Fibroblast of pulmonary artery (primary cell): ENCODE data around the gene GRM3.

Experiments used
- DNase-seq: peaks from one replicate; pipeline ENCODE4 v3.0.0-alpha.2; 2010; ENCODE audit warnings: low read depth
- H3K4me3 ChIP-seq: replicated peaks from 2 replicates; pipeline ENCODE4 v1.5.1; 2011; ENCODE audit warnings: low read depth, mild to moderate bottlenecking, control low read depth, low read length, moderate library complexity
- CTCF ChIP-seq: IDR thresholded peaks from 2 replicates; pipeline ENCODE4 v1.5.1; 2011; ENCODE audit warnings: mild to moderate bottlenecking, control low read depth, low read length, inconsistent platforms; ENCODE audit errors: missing control alignments

GRM3 gene

GRCh38 chr7:86876146-86876545 is 232.4 kb downstream of the GRM3 start:
- no peak overlapping the region for H3K4me3 ChIP-seq
- no peak for DNase-seq
- no peak for TF ChIP-seq CTCF

GRCh38 chr7:86884152-86884551 is 240.4 kb downstream of the GRM3 start:
- H3K4me3 ChIP-seq = no peak overlapping the region
- DNase-seq = no peak
- TF ChIP-seq CTCF = no peak

DNA sequence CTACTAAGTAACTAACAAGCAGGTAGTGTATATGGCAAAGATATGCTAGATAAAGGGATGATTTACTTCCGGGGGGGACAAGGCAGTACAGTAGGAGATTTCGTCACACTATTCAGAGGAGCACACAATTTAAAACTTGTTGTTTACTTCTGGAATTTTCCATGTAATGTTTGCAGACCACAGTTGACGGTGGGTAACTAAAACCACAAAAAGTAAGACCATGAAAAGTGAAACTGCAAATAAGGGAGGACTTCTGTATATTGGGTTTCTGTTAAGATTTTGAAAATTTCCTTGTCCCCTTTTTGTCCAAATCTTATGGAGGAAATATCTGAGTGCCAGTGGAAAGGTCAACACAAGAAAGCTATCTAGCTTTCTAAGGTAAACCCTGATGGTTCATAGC is 245.8 kb downstream of the GRM3 start:
- DNase-seq = no peak
- no peak overlapping the region for H3K4me3 ChIP-seq
- TF ChIP-seq CTCF = no peak

DNA sequence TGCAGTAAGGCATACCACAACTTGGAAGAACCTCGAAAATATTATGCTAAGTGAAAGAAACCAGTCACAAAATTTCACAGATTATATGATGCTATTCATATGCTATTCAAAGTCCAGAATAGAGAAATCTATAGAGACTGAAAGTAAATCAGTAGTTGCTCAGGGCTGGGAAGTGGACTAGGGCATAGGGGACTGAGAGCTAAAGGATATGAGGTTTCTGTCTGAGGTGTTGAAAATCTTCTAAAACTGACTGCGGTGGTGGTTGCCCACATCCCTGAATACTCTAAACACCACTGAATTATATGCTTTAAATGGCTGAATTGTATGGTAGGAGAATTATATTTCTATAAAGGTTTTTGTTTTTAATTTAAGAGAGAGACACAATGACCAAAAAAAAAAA is 254.5 kb downstream of the GRM3 start:
- no peak for TF ChIP-seq CTCF

DNA sequence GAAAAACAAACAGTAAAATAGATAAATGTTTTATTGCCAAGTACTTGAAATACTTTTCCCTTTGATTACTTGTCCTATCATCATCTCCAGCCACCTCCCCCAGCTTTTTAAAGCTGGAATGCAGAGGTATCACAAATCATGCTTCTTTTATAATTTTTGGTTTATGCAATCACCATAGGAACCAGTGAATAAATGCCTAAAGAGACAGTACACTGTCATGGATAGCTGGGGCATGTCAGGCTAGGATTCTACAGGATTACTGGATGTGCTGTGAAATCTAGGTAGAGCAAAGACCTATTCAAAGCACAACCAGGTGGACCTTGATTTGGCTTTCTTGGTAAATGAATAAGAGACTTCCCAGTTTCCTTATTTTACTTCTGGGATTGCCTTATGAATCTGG is 257.2 kb downstream of the GRM3 start:
- no peak for TF ChIP-seq CTCF
- no peak overlapping the region for H3K4me3 ChIP-seq
- no peak for DNase-seq

More for the DNA sequence above, 254.5 kb downstream of the GRM3 start:
- DNase-seq = no peak
- H3K4me3 ChIP-seq = no peak overlapping the region

DNA sequence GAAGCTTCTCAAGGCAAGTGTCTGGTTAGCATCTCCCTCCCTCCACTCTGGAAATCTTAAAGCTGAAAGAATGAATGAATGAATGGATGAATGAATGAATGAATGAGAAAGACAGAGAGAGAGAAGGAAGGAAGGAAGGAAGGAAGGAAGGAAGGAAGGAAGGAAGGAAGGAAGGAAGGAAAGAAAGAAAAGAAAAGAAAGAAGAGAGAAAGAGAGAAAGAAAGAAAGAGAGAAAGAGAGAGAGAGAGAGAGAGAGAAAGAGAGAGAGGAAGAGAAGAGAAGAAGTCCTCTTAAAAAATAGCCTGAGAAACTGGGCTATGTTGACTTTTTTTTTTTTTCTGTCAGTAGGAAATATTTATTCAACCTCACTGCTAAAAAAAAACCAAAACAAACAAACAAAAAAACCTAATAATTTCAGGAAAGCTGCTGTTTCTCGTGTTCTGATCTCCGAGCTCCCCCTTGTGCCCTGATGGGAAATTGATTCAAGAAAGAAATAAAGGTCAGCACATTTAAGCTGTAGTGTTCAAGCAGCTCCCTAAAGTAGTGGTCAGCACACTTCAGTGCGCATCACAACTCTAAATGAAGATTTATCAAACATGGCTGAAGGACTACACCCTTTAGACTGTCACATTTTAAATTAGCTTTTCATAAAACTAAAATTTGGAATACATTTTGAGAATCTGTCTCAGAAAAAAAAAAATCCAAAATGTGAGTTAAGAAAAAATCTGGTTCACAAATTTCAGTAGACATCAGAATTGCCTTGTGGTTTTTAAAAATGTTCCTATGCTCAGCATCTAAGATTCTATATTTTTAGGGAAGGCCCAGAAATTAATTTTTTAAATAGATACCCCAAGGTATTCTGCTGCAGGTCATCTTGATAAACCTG is 261.5 kb downstream of the GRM3 start:
- no peak overlapping the region for H3K4me3 ChIP-seq
- DNase-seq = peak; percentile 42
- peak; percentile 66 for TF ChIP-seq CTCF

DNA sequence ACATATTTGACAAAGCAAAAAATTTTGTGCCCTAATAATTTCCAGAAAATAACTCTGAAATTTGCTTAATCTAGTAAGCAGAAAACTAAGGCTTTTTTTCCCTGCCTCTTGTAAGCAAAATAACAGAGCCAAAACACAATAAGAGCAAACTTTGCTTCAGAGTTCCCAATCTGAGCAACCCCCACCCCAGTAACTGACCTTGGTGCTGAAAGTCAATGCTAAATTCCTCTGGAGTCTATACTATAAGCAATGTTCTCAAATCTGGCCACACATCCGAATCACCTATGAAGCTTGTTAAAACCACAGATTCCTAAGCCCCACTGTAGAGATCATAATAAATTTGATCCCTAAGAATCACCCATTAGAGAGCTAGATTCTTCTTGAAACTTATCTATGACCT is 265.2 kb downstream of the GRM3 start:
- no peak for TF ChIP-seq CTCF
- H3K4me3 ChIP-seq = no peak overlapping the region
- DNase-seq = peak; percentile 28
